Measurements from ENCODE around the gene SMPDL3A. TPM values are rescaled to one million over a fixed set of nuclear protein-coding genes. Genes with fewer than 3 reads are reported as not detected.
A peak's percentile ranks its signal among the peaks of the same experiment; 100 is the strongest.
"Not testable (repeated sequence)": the region's sequence is repeated elsewhere in the genome, so short reads cannot be mapped to it uniquely, and the experiment has no call there.

The SMPDL3A gene
- not detected for polyA plus RNA-seq (2012; ENCODE audit: missing spikeins)

GRCh38 chr6:122789182-122790027, at the start of gene SMPDL3A:
SMPDL3A (plus strand) TSS chr6:122789258; CDS start chr6:122789347, 89 bp downstream.
- TF ChIP-seq POLR2A (IDR thresholded peaks at IDR 0.05; ENCODE audit: low read depth, low read length): no peak
- TF ChIP-seq POLR2AphosphoS5 (IDR thresholded peaks at IDR 0.05; ENCODE audit: low read depth, low read length): no peak
- no peak for TF ChIP-seq TAF1 (IDR thresholded peaks at IDR 0.05; ENCODE audit: borderline replicate concordance, low read depth, low read length)
- FAIRE-seq: peak; percentile 5
- DNase-seq (ENCODE audit: insufficient read length): peak; percentile 29

DNA sequence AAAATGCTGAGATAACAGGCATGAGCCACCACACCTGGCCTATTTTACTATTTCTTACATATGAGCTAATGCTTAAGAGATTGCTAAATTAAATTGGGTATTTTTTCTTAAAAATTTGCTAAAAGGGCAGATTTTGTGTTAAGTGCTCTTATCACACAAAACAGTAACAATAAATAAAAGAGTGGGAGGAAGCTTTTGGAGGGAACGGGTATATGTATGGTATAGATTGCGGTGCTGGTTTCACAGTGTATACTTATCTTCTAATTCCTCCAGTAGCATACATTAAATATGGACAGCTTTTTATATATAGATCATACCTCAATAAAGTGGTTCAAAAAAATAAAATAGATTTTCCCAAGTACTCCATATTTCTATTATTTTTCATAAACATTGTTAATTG, 49.0 kb upstream of the SMPDL3A start:
- FAIRE-seq (no peak), DNase-seq (ENCODE audit: insufficient read length) (no peak)
- TF ChIP-seq POLR2AphosphoS5 (IDR thresholded peaks at IDR 0.05; ENCODE audit: low read depth, low read length) (no peak), POLR2A (IDR thresholded peaks at IDR 0.05; ENCODE audit: low read depth, low read length) (no peak), TAF1 (IDR thresholded peaks at IDR 0.05; ENCODE audit: borderline replicate concordance, low read depth, low read length) (no peak)

GRCh38 chr6:122740936-122741335, 48.1 kb upstream of the SMPDL3A start:
- DNase-seq (ENCODE audit: insufficient read length) (no peak), FAIRE-seq (no peak)
- TF ChIP-seq POLR2A (IDR thresholded peaks at IDR 0.05; ENCODE audit: low read depth, low read length) (no peak), TAF1 (IDR thresholded peaks at IDR 0.05; ENCODE audit: borderline replicate concordance, low read depth, low read length) (no peak), POLR2AphosphoS5 (IDR thresholded peaks at IDR 0.05; ENCODE audit: low read depth, low read length) (no peak)

DNA sequence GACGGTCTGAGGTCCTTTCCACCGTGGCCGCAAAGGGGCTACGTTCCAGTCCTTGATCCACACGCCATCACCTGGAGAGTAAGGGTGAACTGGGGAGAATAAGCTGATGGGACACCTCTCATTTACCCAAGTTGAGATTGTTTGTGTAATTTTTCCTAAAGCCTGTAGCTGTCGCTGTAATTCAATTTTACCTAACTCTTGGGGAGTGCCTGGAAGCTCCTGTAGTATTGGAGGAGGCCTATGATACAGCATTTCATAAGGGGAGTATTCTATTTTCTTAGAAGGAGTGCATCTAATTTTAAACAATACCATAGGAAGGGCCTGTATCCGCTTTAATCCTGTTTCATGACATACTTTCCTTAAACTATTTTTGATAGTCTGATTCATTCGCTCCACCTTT, 44.8 kb upstream of the SMPDL3A start:
- not testable (repeated sequence) for FAIRE-seq; DNase-seq (ENCODE audit: insufficient read length)

DNA sequence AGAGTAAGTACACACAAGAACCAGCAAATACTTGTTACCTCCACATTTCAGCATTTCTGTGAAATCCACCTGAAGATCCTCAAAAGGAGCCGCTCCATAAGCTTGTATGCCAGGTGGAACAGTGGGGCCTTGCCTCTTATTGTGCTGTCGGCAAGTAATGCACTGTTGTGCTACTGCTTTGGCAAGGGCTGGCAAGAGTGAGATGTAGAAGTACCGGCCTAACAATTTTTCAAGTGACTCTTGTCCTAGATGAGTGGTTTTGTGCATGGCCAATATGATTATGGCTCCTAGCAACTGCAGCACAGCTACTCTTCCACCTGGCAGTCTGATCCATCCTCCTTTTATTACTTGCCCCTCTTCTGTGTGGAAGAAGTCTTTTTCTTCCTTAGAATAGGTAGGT, 44.2 kb upstream of the SMPDL3A start:
- FAIRE-seq; DNase-seq (ENCODE audit: insufficient read length): not testable (repeated sequence)

GRCh38 chr6:122746688-122747087, 42.4 kb upstream of the SMPDL3A start:
- TF ChIP-seq TAF1 (IDR thresholded peaks at IDR 0.05; ENCODE audit: borderline replicate concordance, low read depth, low read length) (no peak), POLR2AphosphoS5 (IDR thresholded peaks at IDR 0.05; ENCODE audit: low read depth, low read length) (no peak), POLR2A (IDR thresholded peaks at IDR 0.05; ENCODE audit: low read depth, low read length) (no peak)
- FAIRE-seq: no peak
- DNase-seq (ENCODE audit: insufficient read length): no peak

- FAIRE-seq: no peak
- DNase-seq (ENCODE audit: insufficient read length): no peak
- no peak for TF ChIP-seq POLR2AphosphoS5 (IDR thresholded peaks at IDR 0.05; ENCODE audit: low read depth, low read length)
- no peak for TF ChIP-seq TAF1 (IDR thresholded peaks at IDR 0.05; ENCODE audit: borderline replicate concordance, low read depth, low read length)
- no peak for TF ChIP-seq POLR2A (IDR thresholded peaks at IDR 0.05; ENCODE audit: low read depth, low read length)
Observed at GRCh38 chr6:122747573-122747972, 41.5 kb upstream of the SMPDL3A start.

DNA sequence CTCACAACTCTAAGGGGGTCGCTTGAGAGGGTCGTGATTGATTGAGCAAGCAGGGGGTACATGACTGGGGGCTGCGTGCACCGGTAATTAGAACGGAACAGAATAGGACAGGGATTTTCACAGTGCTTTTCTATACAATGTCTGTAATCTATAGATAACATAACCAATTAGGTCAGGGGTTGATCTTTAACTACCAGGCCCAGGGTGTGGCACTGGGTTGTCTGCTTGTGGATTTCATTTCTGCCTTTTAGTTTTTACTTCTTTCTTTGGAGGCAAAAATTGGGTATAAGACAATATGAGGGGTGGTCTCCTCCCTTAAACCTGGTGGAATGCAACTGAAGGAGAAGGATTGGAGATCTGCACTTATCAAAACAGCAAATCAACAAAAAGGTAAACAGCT, 40.1 kb upstream of the SMPDL3A start:
- not testable (repeated sequence) for FAIRE-seq

GRCh38 chr6:122749451-122750050, 39.5 kb upstream of the SMPDL3A start:
- FAIRE-seq: no peak
- TF ChIP-seq POLR2A (IDR thresholded peaks at IDR 0.05; ENCODE audit: low read depth, low read length) (no peak), TAF1 (IDR thresholded peaks at IDR 0.05; ENCODE audit: borderline replicate concordance, low read depth, low read length) (no peak), POLR2AphosphoS5 (IDR thresholded peaks at IDR 0.05; ENCODE audit: low read depth, low read length) (no peak)
- no peak for DNase-seq (ENCODE audit: insufficient read length)

More for the DNA sequence above, 40.1 kb upstream of the SMPDL3A start:
- not testable (repeated sequence) for DNase-seq (ENCODE audit: insufficient read length)

DNA sequence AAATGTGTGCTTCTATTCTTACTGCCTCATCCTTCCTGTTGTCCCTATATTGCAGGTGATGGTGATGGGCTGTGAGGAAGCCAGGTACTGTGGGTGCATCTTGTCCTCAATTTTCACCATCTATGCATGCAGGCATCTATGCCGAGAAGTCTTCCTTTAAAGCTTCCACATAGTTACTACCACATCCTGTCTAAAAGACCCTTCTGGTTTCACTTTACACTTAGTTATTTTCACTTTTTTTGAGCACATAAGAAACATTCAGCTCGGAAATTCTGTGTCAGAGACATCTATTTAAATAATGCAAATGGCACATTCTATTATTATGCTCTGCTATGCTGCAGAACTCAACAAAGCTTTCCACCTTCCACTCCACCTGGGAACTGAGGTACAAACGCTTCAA, 37.7 kb upstream of the SMPDL3A start:
- TF ChIP-seq POLR2A (IDR thresholded peaks at IDR 0.05; ENCODE audit: low read depth, low read length) (no peak), POLR2AphosphoS5 (IDR thresholded peaks at IDR 0.05; ENCODE audit: low read depth, low read length) (no peak), TAF1 (IDR thresholded peaks at IDR 0.05; ENCODE audit: borderline replicate concordance, low read depth, low read length) (no peak)
- no peak for DNase-seq (ENCODE audit: insufficient read length)
- FAIRE-seq: peak; percentile 50

- FAIRE-seq (no peak), DNase-seq (ENCODE audit: insufficient read length) (no peak)
Observed at GRCh38 chr6:122752459-122752858, 36.6 kb upstream of the SMPDL3A start.

GRCh38 chr6:122753000-122753687, 35.9 kb upstream of the SMPDL3A start:
- no peak for DNase-seq (ENCODE audit: insufficient read length)
- TF ChIP-seq POLR2A (IDR thresholded peaks at IDR 0.05; ENCODE audit: low read depth, low read length): no peak
- no peak for TF ChIP-seq TAF1 (IDR thresholded peaks at IDR 0.05; ENCODE audit: borderline replicate concordance, low read depth, low read length)
- no peak for TF ChIP-seq POLR2AphosphoS5 (IDR thresholded peaks at IDR 0.05; ENCODE audit: low read depth, low read length)
- FAIRE-seq: no peak

More at GRCh38 chr6:122752459-122752858, 36.6 kb upstream of the SMPDL3A start:
- TF ChIP-seq POLR2A (IDR thresholded peaks at IDR 0.05; ENCODE audit: low read depth, low read length) (no peak), TAF1 (IDR thresholded peaks at IDR 0.05; ENCODE audit: borderline replicate concordance, low read depth, low read length) (no peak), POLR2AphosphoS5 (IDR thresholded peaks at IDR 0.05; ENCODE audit: low read depth, low read length) (no peak)

Measured in GM12892 (cell line).